Hematopoietic multipotent progenitor cell treated with erythropoietin and hydrocortisone succinate and interleukin-3 and kit ligand, for 15 days (in vitro differentiated cells): ENCODE data around the gene PDE6H.
A peak's percentile ranks its signal among the peaks of the same experiment; 100 is the strongest.

Experiments
- DNase-seq: peaks from one replicate; pipeline ENCODE4 v3.0.0-alpha.2; 2015; ENCODE audit warnings: low spot score

Gene PDE6H

GRCh38 chr12:14972816-14973215, at the start of gene PDE6H:
Gene PDE6H, plus strand, starts transcription at chr12:14973042. Its CDS starts 4,971 bp downstream, at chr12:14978013.
- no peak for DNase-seq

GRCh38 chr12:14923944-14924343, 48.9 kb upstream of the PDE6H start:
- no peak for DNase-seq

- DNase-seq = no peak
These were observed 48.3 kb upstream of the PDE6H start for GRCh38 chr12:14924541-14924940.

- DNase-seq = no peak
These were observed 45.6 kb upstream of the PDE6H start for GRCh38 chr12:14927267-14927666.

GRCh38 chr12:14928931-14929330, 43.9 kb upstream of the PDE6H start:
- no peak for DNase-seq

GRCh38 chr12:14930299-14930698, 42.5 kb upstream of the PDE6H start:
- DNase-seq = no peak

- no peak for DNase-seq
These were observed 41.5 kb upstream of the PDE6H start for GRCh38 chr12:14931359-14931758.

- DNase-seq = no peak
These were observed 40.9 kb upstream of the PDE6H start for GRCh38 chr12:14931791-14932560.

GRCh38 chr12:14934511-14934910, 38.3 kb upstream of the PDE6H start:
- no peak for DNase-seq

GRCh38 chr12:14935031-14935430, 37.8 kb upstream of the PDE6H start:
- no peak for DNase-seq

- DNase-seq = no peak
These were observed 36.5 kb upstream of the PDE6H start for GRCh38 chr12:14936224-14936861.

- DNase-seq = no peak
These were observed 35.8 kb upstream of the PDE6H start for GRCh38 chr12:14937014-14937413.

GRCh38 chr12:14937689-14938088, 35.2 kb upstream of the PDE6H start:
- DNase-seq = peak; percentile 32

- no peak for DNase-seq
These were observed 34.5 kb upstream of the PDE6H start, which contains the start of gene ERP27 for GRCh38 chr12:14938301-14938700. Gene ERP27, minus strand, starts transcription at chr12:14938537. Its CDS starts 29 bp downstream, at chr12:14938508.

GRCh38 chr12:14941369-14941768, 31.5 kb upstream of the PDE6H start:
- no peak for DNase-seq

GRCh38 chr12:14942196-14942931, 30.5 kb upstream of the PDE6H start:
- DNase-seq = no peak

GRCh38 chr12:14946162-14946561, 26.7 kb upstream of the PDE6H start:
- no peak for DNase-seq

- no peak for DNase-seq
These were observed 26.0 kb upstream of the PDE6H start for GRCh38 chr12:14946861-14947260.

GRCh38 chr12:14948672-14949071, 24.2 kb upstream of the PDE6H start:
- DNase-seq = no peak

- no peak for DNase-seq
These were observed 23.2 kb upstream of the PDE6H start for GRCh38 chr12:14949631-14950030.

GRCh38 chr12:14950421-14950820, 22.4 kb upstream of the PDE6H start:
- DNase-seq = no peak

- DNase-seq = no peak
These were observed 21.7 kb upstream of the PDE6H start for GRCh38 chr12:14950982-14951746.
